ENCODE data around the gene CDPF1.
"Not testable (repeated sequence)": the region's sequence is repeated elsewhere in the genome, so short reads cannot be mapped to it uniquely, and the experiment has no call there.

CDPF1 gene

DNA sequence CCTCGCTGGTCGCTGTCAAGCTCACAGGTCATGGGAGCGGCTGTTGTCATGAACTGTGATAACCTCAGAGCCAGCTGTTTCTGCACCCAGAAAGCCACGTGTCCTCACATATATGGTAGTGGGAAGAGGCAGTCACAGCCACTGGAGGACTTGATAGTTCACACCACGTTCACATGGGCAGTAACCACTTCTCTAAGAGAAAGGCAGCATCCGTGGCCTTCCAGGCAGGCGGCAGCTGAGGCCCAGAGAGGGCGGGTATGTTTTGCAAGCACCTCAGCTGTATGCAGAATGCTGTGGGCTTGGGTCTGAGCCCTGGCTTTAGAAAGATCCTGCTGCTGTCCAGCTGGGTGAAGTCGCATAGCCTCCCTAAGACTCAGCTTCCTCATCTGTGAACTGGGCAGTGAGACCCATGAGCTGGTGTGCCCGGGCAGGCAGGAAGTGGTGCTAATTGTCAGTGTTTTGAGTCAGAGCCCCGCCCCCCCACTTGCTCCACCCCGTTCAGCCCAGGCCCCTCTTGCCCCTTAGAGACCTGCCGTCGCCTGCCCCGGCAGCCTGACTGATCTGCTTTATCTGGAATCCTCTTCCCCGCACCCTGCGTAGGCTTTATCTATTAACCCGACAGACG is 31.0 kb upstream of the CDPF1 start:
- DNase-seq, result no peak

GRCh38 chr22:46280063-46280817 is 30.1 kb upstream of the CDPF1 start:
- DNase-seq, result no peak

- no peak for DNase-seq
These were observed 28.9 kb upstream of the CDPF1 start for GRCh38 chr22:46278656-46279645.

DNA sequence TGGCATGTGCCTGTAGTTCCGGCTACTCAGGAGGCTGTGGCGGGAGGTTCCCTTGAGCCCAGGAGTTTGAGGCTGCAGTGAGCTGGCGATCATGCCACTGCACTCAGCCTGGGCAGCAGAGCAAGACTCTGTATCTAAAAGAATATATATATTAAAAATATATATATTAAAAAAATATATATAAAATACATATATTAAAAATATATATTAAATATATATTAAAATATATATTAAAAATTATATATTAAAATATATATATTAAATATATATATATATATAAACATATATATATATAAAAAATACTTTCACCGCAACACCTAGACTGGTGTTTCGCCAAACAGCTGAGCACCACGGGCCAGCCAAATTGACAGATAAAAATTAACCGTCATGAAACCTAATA is 26.5 kb upstream of the CDPF1 start:
- no peak for DNase-seq

DNA sequence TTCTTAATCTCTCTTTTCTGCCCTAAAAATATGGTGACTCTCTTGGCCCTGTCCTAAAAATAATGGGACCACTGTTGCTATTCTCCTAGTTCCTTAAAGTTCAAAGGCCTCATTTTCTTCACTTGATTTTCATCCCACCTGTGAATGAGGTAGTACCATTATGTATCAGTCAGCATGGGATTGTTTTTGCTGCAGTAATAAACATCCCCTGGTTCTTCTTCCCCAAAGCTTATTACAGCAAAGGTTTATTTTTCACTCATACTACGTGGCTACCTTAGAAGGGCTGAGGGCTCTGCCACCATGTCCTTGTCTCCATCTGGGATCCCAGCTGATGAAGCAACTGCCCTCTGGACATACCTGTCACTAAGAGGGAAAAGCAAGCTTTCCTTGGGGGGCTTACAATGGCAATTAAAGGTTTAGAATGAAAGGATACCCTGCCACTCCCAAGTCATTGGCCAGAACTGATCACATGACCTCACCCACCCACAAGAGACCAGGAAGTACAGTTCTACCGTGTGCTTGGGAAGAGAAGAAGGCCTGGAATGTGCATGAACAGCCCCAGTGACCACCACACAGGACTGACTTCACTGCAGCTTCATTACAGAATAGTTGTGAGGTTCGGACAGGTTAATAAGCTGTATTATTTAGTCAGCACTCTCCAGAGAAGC is 25.5 kb upstream of the CDPF1 start:
- no peak for DNase-seq

DNA sequence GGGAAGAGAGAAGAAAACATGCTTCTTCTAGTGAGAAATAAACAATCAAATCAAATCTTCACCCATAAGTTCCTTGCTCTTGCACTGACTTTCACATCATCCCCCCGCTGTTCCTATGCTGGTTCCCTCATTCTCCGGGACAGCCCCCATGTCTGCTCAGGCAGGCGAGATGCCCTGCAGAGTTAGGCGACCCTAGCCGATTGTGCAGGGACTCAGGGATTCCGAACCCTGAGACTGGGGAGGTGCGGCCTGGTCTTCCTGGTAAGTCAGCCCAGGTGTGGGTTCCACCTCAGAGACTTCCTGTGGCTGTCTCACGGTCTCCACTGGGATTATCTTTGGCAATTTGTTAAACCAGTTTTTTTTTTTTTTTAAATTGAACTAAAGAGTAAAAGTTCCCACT is 24.3 kb upstream of the CDPF1 start:
- DNase-seq, result no peak

GRCh38 chr22:46273432-46274148 is 23.5 kb upstream of the CDPF1 start:
- DNase-seq, result no peak

DNA sequence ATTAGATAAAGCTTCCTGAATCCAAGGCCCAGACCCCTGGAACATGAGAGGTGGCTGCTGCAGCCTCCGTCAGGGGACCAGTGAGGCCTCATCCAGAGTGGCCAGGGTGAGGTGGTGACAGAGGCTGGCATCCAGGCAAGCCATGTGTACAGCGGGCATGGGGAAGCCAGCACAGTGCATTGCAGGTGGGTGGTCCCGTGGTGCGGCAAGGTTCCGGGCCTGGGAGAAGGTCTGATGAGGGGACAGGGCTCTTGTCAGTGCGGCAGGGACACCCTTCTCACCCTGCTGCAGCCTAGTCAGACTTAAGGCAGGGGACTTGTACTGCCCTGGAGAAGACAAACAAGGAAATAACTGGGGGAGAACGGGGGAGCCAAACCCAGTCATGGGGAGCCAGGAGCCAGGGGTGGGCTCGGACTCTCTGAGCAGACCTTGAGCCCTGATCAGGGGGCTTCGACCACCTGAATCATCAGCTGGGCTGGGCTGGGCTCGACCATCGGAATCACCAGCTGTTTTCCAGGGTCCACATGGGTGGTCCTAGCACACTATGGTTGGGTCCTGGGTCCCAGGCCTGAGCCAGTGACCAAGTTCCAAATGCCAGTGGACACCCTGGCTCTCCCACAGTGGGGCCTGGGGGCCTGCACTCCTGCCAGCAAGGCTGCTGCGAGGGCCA is 22.8 kb upstream of the CDPF1 start:
- DNase-seq, result no peak

DNA sequence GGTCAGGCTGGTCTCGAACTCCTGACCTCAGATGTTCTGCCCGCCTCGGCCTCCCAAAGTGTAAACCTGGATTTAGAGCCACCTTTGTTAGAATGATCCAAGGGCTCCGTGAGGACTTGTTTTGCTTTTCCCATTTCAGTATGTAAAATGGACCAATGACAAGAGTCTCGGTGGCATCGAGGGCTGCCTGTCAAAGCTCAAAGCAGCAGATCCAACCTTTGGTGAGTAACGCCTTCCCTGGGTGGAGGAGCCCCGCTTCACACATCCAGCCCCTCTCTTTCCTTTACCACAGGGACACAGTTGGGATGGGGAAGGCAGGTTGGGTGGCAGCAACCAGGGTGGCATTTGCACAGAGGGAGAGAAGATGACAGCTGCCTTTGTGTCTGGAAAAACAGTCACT is 22.1 kb upstream of the CDPF1 start:
- no peak for DNase-seq

GRCh38 chr22:46269564-46269963 is 19.5 kb upstream of the CDPF1 start:
- DNase-seq, result no peak

GRCh38 chr22:46267431-46268279 is 17.6 kb upstream of the CDPF1 start, which contains the start of gene TTC38:
TSS of gene TTC38 (plus strand) at chr22:46268008. CDS start at chr22:46268040, 32 bp downstream.
- peak; percentile 91 for DNase-seq

- not testable (repeated sequence) for DNase-seq
These were observed 15.5 kb upstream of the CDPF1 start for GRCh38 chr22:46265627-46266026.

DNA sequence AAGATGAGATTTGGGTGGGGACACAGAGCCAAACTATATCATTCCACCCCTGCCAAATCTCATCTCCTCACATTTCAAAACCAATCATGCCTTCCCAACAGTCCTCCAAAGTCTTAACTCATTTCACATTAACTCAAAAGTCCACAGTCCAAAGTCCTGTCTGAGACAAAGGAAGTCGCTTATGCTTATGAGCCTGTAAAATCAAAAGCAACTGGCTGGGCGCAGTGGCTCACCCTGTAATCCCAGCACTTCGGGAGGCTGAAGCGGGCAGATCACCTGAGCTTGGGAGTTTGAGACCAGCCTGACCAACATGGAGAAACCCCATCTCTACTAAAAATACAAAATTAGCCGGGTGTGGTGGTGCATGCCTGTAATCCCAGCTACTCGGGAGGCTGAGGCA is 14.4 kb upstream of the CDPF1 start:
- not testable (repeated sequence) for DNase-seq

GRCh38 chr22:46263216-46263590 is 13.1 kb upstream of the CDPF1 start, which contains the start of gene PKDREJ:
TSS of gene PKDREJ (minus strand) at chr22:46263343. CDS start at chr22:46263322, 21 bp downstream.
- DNase-seq, result no peak

GRCh38 chr22:46262449-46263215 is 12.5 kb upstream of the CDPF1 start:
- peak; percentile 74 for DNase-seq

- DNase-seq, result no peak
These were observed 9.9 kb upstream of the CDPF1 start for GRCh38 chr22:46260038-46260437.

DNA sequence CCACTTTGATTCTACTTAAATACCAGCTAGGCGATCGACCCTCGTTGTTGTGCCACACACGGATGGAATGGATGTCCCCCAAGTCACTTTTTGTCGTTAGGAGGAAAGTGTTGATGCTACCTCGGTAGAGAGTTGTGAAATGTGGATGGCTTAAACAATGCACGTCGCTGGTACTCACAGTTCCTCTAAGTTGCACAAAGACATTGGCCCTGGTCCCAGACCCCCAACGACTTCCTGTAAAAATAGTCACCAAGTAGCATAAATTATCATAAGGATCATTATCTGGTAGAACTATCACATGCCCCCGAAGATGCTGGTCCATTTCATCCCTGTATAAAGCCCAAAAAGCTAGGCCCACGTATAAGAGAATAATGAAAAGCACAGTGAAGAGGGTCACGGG is 9.3 kb upstream of the CDPF1 start:
- DNase-seq, result peak; percentile 29

GRCh38 chr22:46256358-46256958 is 6.4 kb upstream of the CDPF1 start:
- DNase-seq, result no peak

GRCh38 chr22:46251816-46252380 is 1.8 kb upstream of the CDPF1 start:
- DNase-seq, result no peak

Measured in suppressor macrophage treated with lipopolysaccharide for 4 hours (primary cell).